RWPE1 (cell line): ENCODE results near the gene AQP2.

Source experiments
- CTCF ChIA-PET: fragments of 350-600 bp; sonication (Branson Sonifier 250); formaldehyde crosslinking; extraction: SDS; loops from one replicate; lab custom pipeline; 2021; lab: Yijun Ruan, JAX
- POLR2A ChIA-PET: fragments of 400-600 bp; formaldehyde crosslinking; extraction: SDS; loops from one replicate; lab custom pipeline; 2020; ENCODE audit warnings: antibody characterized with exemption; ENCODE audit not compliant: low non-redundant PET; lab: Yijun Ruan, JAX
- DNase-seq: peaks from one replicate; pipeline ENCODE4 v3.0.0; 2012; ENCODE audit warnings: low spot score
- H3K27ac ChIP-seq: fragments of 450-650 bp; 2 replicates; pipeline ENCODE4 v1.5.1; 2017
- CTCF ChIP-seq: fragments of 450-650 bp; conservative IDR thresholded peaks from 2 replicates; pipeline ENCODE4 v1.5.1; 2017; ENCODE audit warnings: low read depth, mild to moderate bottlenecking

AQP2 gene

GRCh38 chr12:50004696-50005095, 54.2 kb downstream of the AQP2 start:
- ChIA-PET CTCF (interaction anchor here (1.0 kb wide), 1 partner anchor 34 kb away, joined by 4 read pairs; no protein-coding TSS in a partner anchor), POLR2A (no interaction called here)
- H3K27ac ChIP-seq = no peak overlapping the region
- DNase-seq = no peak
- TF ChIP-seq CTCF = no peak

DNA sequence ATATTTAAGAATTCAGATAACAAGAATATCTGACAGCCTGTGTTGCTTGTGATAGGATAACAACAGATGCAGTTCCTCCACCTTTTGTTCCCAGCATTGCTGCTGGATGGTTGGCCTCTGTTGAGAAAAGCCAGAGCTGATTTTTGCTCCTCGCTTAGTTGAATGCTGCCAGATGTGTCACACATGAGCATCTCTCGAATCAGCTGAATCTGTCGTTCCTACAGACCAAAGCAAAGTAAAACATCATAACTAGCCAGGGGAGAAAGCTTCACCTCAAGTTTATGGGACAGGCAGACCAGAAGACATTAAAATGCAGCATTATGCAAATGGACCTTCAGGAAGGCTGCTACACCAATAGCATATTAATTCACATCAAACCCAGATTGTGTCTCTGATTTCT, 54.6 kb downstream of the AQP2 start:
- no peak for TF ChIP-seq CTCF
- no peak overlapping the region for H3K27ac ChIP-seq
- DNase-seq = no peak
- ChIA-PET CTCF (interaction anchor here (0.9 to 1.0 kb wide), 3 partner anchors 34 to 138 kb away, joined by 3 to 4 read pairs (median 4); no protein-coding TSS in a partner anchor), POLR2A (no interaction called here)

- POLR2A ChIA-PET = no interaction called here
- CTCF ChIA-PET = interaction anchor here (0.8 to 1.0 kb wide), 3 partner anchors 47 to 139 kb away, joined by 3 to 4 read pairs (median 3); no protein-coding TSS in a partner anchor
- TF ChIP-seq CTCF = no peak
- H3K27ac ChIP-seq = no peak overlapping the region
- DNase-seq = no peak
Observed at GRCh38 chr12:50006280-50006679, 55.7 kb downstream of the AQP2 start.

DNA sequence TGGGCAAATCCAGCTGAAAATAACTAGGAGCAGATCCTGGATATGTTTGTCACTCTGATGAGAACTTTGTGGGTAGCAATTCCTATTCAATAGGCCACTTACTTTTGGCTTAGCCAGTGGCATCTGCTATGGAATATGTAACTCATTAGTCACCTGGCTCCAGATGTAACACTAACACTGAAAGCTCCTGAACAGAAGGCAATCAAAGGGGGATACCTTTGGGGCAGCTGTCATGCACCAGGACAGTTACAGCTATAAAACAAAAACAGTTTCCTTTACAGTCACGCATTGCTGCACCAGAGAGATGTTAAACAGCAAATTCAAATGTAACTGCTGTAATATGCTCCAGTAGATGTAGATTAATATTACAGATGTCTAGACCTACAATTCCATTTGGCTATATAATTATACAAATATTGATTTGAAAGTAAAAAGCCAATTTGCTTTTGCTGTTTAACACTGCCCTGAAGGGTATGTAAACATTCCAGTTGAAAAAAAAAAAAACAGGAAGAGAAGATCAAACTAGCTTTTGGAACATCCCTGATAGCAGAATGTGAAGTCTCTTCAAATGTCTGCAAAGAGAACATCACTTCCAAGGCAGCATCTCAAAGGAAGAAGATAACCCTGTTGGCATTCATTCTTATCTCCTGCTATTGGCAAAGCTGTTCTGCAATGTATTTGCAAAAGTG, 56.4 kb downstream of the AQP2 start:
- no peak overlapping the region for H3K27ac ChIP-seq
- CTCF ChIA-PET = no interaction called here

More for the DNA sequence above, 56.4 kb downstream of the AQP2 start:
- TF ChIP-seq CTCF = no peak
- POLR2A ChIA-PET = no interaction called here
- no peak for DNase-seq
